KMS-11 (cell line): ENCODE results near the gene CFAP74.

Experiments
- H2AFZ ChIP-seq: fragments of 200-600 bp; sonication (generic); 2 replicates; pipeline ENCODE4 v1.6.1; 2016; ENCODE audit warnings: antibody characterized with exemption, mixed run types, low read depth
- H3K27ac ChIP-seq: fragments of 200-600 bp; sonication (generic); 2 replicates; pipeline ENCODE4 v1.6.1; 2016; ENCODE audit warnings: mild to moderate bottlenecking, mixed run types
- H3K27me3 ChIP-seq: fragments of 200-600 bp; sonication (generic); 2 replicates; pipeline ENCODE4 v1.6.1; 2017; ENCODE audit warnings: mild to moderate bottlenecking, low read depth, mixed run types, moderate library complexity; ENCODE audit not compliant: insufficient read depth
- H3K36me3 ChIP-seq: fragments of 200-600 bp; sonication (generic); 2 replicates; pipeline ENCODE4 v1.6.1; 2017; ENCODE audit warnings: mild to moderate bottlenecking, mixed run types; ENCODE audit not compliant: insufficient read depth
- H3K4me1 ChIP-seq: fragments of 200-600 bp; sonication (generic); 2 replicates; pipeline ENCODE4 v1.6.1; 2016; ENCODE audit warnings: mild to moderate bottlenecking, low read depth, mixed run types; ENCODE audit not compliant: poor library complexity, severe bottlenecking
- H3K4me2 ChIP-seq: fragments of 200-600 bp; sonication (generic); 2 replicates; pipeline ENCODE4 v1.7.0; 2016; ENCODE audit warnings: mild to moderate bottlenecking, mixed run types
- H3K4me3 ChIP-seq: fragments of 200-600 bp; sonication (generic); IDR thresholded peaks from 2 replicates; pipeline ENCODE4 v1.6.1; 2017; ENCODE audit warnings: low read depth, low read length, mixed read lengths; ENCODE audit not compliant: insufficient read depth
- H3K79me2 ChIP-seq: fragments of 200-600 bp; sonication (generic); 2 replicates; pipeline ENCODE4 v1.6.1; 2016; ENCODE audit warnings: low read depth, mixed run types; ENCODE audit not compliant: insufficient read depth
- H3K9ac ChIP-seq: fragments of 200-600 bp; sonication (generic); 2 replicates; pipeline ENCODE4 v1.6.1; 2016; ENCODE audit warnings: mild to moderate bottlenecking, mixed run types
- H4K20me1 ChIP-seq: fragments of 200-600 bp; sonication (generic); 2 replicates; pipeline ENCODE4 v1.6.1; 2016; ENCODE audit warnings: mild to moderate bottlenecking, mixed run types; ENCODE audit not compliant: insufficient read depth
- TF ChIP-seq, protein P1 (sequence below): fragments of 200-600 bp; sonication (generic); conservative IDR thresholded peaks from 2 replicates; pipeline ENCODE4 v1.6.1; 2017; ENCODE audit warnings: low read depth, mild to moderate bottlenecking, antibody characterized with exemption, low read length, moderate library complexity, mixed read lengths

The CFAP74 gene

DNA sequence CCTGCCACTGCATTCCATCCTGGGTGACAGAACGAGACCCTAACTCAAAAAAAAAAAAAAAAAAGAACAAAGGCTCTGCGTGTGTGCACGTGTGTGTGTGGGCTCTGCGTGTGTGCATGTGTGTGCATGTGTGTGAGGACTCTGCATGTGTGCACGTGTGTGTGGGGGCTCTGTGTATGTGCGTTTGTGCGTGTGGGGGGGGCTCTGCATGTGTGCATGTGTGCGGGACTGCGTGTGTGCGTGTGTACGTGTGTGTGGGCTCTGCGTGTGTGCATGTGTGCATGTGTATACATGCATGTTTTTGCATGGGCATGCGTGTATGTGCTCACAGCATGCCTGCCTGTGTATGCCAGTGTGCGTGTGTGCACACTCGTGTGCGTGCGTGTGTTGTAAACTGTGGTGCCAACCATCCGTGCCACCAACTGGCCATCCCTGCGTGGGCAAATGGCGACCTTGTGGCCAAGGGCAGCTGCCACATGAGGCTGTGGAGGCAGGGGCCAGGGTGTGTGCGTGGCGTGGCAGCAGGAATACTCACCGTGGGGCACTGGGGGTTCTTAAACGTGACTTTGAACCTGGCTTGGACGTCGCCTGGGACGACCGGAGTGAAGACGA is 57.7 kb downstream of the CFAP74 start:
- TF ChIP-seq, protein P1, sequence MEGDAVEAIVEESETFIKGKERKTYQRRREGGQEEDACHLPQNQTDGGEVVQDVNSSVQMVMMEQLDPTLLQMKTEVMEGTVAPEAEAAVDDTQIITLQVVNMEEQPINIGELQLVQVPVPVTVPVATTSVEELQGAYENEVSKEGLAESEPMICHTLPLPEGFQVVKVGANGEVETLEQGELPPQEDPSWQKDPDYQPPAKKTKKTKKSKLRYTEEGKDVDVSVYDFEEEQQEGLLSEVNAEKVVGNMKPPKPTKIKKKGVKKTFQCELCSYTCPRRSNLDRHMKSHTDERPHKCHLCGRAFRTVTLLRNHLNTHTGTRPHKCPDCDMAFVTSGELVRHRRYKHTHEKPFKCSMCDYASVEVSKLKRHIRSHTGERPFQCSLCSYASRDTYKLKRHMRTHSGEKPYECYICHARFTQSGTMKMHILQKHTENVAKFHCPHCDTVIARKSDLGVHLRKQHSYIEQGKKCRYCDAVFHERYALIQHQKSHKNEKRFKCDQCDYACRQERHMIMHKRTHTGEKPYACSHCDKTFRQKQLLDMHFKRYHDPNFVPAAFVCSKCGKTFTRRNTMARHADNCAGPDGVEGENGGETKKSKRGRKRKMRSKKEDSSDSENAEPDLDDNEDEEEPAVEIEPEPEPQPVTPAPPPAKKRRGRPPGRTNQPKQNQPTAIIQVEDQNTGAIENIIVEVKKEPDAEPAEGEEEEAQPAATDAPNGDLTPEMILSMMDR, result no peak
- Histone ChIP-seq H3K36me3 (no peaks in the 10 kb centered on the region), H3K4me1 (no peaks in the 10 kb centered on the region), H3K4me2 (no peak overlapping the region), H3K4me3 (no peak overlapping the region), H2AFZ (no peak overlapping the region), H3K79me2 (no peaks in the 10 kb centered on the region), H3K27ac (no peak overlapping the region), H3K9ac (no peak overlapping the region), H3K27me3 (peaks cover 86% of the 10 kb centered on the region), H4K20me1 (no peaks in the 10 kb centered on the region)

DNA sequence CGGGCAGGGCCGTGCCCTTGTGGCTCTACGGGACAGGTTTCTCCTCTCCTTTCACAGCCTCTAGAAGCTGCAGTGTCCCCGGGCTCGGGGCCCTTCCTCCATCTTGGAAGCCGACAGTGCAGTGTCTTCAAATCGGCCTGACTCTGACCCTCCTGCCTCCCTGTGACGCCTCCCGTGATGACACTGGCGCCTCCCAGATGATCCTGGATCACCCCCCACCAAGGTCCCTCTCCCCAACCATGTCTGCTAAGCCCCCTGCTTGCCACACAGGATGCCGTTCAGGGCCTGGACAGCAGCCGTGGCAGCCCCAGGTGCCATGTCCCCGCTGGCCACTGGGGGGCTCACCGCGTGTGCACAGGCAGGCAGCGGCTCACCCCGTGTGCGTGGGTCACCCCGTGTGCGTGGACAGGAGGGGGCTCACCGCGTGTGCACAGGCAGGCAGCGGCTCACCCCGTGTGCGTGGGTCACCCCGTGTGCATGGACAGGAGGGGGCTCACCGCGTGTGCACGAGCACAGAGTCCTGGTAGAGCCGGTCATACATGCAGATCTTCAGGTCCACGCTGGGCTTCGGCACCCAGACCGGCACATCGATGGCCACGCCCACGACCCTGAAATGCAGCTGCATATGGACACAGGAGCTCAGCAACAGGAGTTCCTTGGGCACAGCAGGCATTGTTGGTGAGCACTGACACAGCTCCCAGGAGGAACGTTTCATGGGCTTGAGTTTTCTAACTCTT is 59.6 kb downstream of the CFAP74 start:
- TF ChIP-seq, protein P1, result peak; percentile 87
- H3K79me2 ChIP-seq, result no peaks in the 10 kb centered on the region
- no peaks in the 10 kb centered on the region for H3K4me1 ChIP-seq
- no peak overlapping the region; the same call in 1 of the 2 replicates for H3K4me2 ChIP-seq
- H2AFZ ChIP-seq, result peak overlapping the region; percentile 5; the same call in 1 of the 2 replicates
- peaks cover 86% of the 10 kb centered on the region for H3K27me3 ChIP-seq
- H3K36me3 ChIP-seq, result no peaks in the 10 kb centered on the region
- H3K9ac ChIP-seq, result no peak overlapping the region
- H3K4me3 ChIP-seq, result no peak overlapping the region
- no peaks in the 10 kb centered on the region for H4K20me1 ChIP-seq
- H3K27ac ChIP-seq, result no peak overlapping the region

DNA sequence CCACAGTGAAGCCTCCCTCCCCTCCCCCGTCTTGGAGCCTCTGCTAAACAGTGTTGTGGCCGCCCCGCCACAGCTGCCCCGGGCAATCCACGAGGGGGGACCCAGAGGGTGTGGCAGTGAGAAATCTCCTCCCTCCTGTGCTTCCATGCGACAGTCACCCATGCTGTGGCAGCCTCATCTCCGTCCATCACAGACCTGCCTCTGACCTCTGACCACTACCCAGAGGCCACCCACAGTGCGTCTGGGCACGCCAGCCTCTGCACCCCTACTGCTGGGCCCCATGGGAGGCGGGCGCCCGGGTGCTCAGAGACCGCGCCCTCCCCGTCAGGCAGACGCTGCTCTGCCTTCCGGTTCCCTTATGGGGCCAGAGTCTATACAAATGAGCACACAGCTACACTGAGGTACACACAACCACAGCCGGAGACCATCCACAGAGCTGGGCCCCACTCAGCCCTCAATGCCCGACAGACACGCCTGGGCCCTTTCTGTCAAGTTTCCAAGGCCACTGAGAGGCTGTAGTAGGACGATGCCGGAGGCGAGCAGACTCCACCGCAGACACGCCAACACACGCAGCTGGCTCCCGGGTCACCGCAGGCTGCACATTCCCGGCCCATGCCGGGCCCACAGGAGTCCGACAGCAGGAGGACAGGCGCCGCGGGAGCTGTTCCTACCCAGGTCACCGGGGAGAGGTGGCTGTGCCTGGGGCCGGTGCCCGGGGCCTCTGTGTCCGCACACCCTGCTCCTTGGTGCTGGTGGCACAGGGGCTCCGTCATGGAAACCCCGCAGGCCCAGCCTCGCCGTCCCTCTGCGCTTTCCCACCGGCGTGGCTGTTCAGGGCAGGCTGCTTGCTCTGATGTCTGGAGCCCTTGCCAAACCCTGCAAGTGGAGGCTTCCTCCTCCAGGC is 60.6 kb downstream of the CFAP74 start:
- no peak overlapping the region for H3K27ac ChIP-seq
- no peaks in the 10 kb centered on the region for H4K20me1 ChIP-seq
- H3K4me2 ChIP-seq, result no peak overlapping the region
- H3K4me3 ChIP-seq, result no peak overlapping the region
- no peak overlapping the region for H3K9ac ChIP-seq
- no peaks in the 10 kb centered on the region for H3K36me3 ChIP-seq
- no peaks in the 10 kb centered on the region for H3K4me1 ChIP-seq
- no peaks in the 10 kb centered on the region for H3K79me2 ChIP-seq
- H2AFZ ChIP-seq, result no peak overlapping the region
- TF ChIP-seq, protein P1, result no peak
- H3K27me3 ChIP-seq, result peaks cover 93% of the 10 kb centered on the region

DNA sequence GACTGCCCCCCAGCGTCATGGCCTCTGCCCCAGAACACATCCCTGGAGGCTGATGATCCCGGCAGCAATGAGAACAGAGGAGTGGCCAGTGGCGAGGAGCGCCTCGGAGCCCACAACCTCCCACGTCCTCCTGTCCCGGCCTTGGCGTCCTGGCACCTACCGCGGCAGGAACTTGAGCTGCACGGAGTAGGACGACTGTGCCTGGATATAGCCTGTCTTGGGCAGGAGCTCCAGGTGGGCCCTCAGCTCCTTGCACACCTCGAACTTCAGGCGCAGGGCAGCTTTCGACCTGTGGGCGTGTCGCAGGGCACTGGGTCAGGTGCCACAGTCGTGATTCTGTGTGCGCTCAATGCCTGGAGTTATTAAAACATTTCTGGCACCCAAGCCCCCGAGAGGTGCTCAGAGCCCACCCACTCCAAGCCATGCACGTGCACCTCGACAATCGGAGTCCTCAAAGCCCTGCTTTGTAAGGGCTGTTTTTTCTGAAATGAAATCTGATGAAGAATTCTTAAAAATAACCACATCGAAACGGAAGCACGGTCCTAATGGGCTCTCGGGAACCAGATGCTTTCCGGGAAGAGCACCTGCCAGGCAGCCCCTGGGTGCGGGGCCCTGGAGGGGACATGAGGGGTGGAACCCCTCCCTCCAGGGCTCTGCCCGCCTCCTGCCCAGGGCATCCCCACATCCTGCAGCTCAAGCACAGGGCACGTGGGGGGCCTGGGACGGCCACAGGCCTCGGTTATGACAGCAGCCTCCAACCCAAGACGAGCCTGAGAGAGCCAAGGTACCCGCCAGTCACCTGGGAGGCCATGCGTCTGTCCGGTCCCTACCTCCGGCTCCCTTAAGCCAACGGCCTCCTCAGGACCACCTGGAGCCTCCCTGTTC is 61.5 kb downstream of the CFAP74 start:
- H2AFZ ChIP-seq, result no peak overlapping the region
- TF ChIP-seq, protein P1, result no peak
- peaks cover 90% of the 10 kb centered on the region for H3K27me3 ChIP-seq
- H4K20me1 ChIP-seq, result no peaks in the 10 kb centered on the region
- no peaks in the 10 kb centered on the region for H3K4me1 ChIP-seq
- no peaks in the 10 kb centered on the region for H3K79me2 ChIP-seq
- no peak overlapping the region for H3K4me3 ChIP-seq
- H3K9ac ChIP-seq, result no peak overlapping the region
- H3K27ac ChIP-seq, result no peak overlapping the region
- H3K36me3 ChIP-seq, result no peaks in the 10 kb centered on the region
- H3K4me2 ChIP-seq, result no peak overlapping the region
